AG04450 (cell line): ENCODE results near the gene KRTAP5-6. TPM values are rescaled to one million over a fixed set of nuclear protein-coding genes. Genes with fewer than 3 reads are reported as not detected.

Experiments
- CTCF ChIA-PET: fragments of 300-600, 350-600 bp; formaldehyde crosslinking; extraction: SDS; loops from one replicate; lab custom pipeline; 2022; ENCODE audit warnings: antibody characterized with exemption, inconsistent platforms; lab: Charles Lee
- POLR2A ChIA-PET: fragments of 350-600 bp; formaldehyde crosslinking; extraction: SDS; loops from one replicate; lab custom pipeline; 2021; ENCODE audit warnings: antibody characterized with exemption, inconsistent platforms; lab: Yijun Ruan, JAX
- DNase-seq: peaks from one replicate; pipeline ENCODE4 v3.0.0-alpha.2; 2011; ENCODE audit warnings: low read depth, low spot score
- H3K27ac ChIP-seq: one replicate; pipeline ENCODE4 v1.5.1; 2012; ENCODE audit warnings: low read depth, low read length, control low read depth
- H3K27me3 ChIP-seq: one replicate; pipeline ENCODE4 v1.6.0; 2012; ENCODE audit warnings: low read length; ENCODE audit not compliant: control insufficient read depth, insufficient read depth
- H3K4me3 ChIP-seq: 2 replicates; pipeline ENCODE4 v1.5.1; 2011; ENCODE audit warnings: mild to moderate bottlenecking, low read depth, low read length, control low read depth
- H3K9me3 ChIP-seq: 2 replicates; pipeline ENCODE4 v1.5.1; 2012; ENCODE audit warnings: low read length; ENCODE audit not compliant: control insufficient read depth, insufficient read depth
- CTCF ChIP-seq: IDR thresholded peaks from 2 replicates; pipeline ENCODE4 v1.5.1; 2011; ENCODE audit warnings: low read depth, low read length, control low read depth, inconsistent platforms
- polyA plus RNA-seq: library from polyadenylated mRNA; depleted of rRNA; stranded (reverse); fragments of >200 nt; gene quantifications from 2 replicates; pipeline ENCODE4 v1.2.3, GENCODE V29; 2011

The KRTAP5-6 gene
- polyA plus RNA-seq, 1 experiment: not detected

DNA sequence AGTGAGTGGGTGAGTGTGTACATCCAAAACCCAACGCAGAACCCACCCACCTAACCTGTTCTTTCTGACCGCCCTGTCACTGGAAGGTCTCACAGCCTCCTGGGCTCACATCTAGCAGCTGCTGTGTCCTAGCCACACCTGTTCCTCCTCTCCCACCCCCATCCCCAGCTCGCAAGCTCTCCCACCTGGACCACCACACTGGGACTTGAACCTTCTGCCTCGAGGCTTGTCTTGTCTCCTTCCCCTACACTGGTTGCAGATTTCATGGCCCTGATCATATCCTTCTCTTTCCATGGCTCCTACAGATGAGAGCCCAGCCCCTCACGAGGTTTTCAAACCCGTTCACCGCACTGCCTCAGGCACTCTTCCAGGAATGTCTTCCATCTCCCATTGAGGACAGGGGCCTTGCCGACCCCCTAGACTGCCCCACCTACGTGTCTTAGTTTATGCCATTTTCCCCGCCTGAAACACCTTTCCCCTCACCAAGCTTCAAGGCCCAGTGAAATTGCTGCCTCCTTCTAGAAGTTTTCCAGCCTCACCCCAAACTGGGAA is 46.7 kb downstream of the KRTAP5-6 start:
- CTCF ChIA-PET: no interaction called here
- TF ChIP-seq CTCF: no peak
- no peak for DNase-seq
- POLR2A ChIA-PET: no interaction called here
- H3K27me3 ChIP-seq: peaks cover 20% of the 10 kb centered on the region
- H3K4me3 ChIP-seq: no peak overlapping the region
- peaks cover 18% of the 10 kb centered on the region for H3K9me3 ChIP-seq
- no peak overlapping the region for H3K27ac ChIP-seq

GRCh38 chr11:1744137-1744886 is 47.3 kb downstream of the KRTAP5-6 start:
- H3K4me3 ChIP-seq: no peak overlapping the region
- POLR2A ChIA-PET: interaction anchor here (1.1 kb wide), 1 partner anchor 27 kb away, joined by 3 read pairs; no protein-coding TSS in a partner anchor
- CTCF ChIA-PET: no interaction called here
- H3K9me3 ChIP-seq: peaks cover 18% of the 10 kb centered on the region
- H3K27ac ChIP-seq: no peak overlapping the region
- no peak for TF ChIP-seq CTCF
- DNase-seq: no peak
- peaks cover 24% of the 10 kb centered on the region for H3K27me3 ChIP-seq

DNA sequence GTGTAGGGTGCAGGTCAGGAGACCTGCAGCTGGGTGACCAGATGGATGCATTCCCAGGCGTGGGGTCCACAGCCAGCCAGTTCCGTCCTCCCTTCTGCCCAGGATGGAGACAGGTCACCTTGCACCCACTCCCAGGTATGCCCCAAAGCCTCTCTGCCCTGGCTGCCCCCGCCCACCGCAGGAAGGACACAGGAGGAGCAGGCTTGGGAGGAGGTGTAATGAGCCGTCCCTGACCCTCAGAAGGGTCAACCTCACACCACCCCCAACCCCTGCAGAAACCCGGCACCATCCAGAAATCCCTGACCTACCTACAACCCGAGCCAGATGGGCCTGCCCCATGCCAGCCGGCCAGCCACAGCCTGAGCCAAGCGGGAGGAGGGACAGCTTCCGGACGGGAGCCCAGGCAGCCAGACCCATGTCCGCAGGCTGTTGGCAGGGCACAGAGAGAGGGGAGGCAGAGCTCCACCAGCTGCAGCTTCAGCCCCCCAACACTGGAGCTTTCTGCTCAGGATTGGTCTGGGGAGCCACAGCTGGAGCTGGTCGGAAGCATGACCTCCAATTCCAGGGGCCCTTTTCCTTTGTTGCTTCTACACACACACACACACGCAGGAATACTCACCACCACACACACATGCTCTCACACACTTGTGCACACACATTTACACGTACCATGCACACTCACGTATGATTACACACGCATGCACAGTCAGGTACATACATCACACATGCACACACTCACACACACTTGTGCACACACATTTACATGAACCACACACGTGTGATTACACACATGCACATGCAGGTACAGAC is 48.1 kb downstream of the KRTAP5-6 start:
- Histone ChIP-seq H3K9me3 (peaks cover 18% of the 10 kb centered on the region), H3K27ac (no peak overlapping the region), H3K4me3 (no peak overlapping the region), H3K27me3 (peaks cover 24% of the 10 kb centered on the region)
- CTCF ChIA-PET: no interaction called here
- no peak for DNase-seq
- no peak for TF ChIP-seq CTCF
- POLR2A ChIA-PET: interaction anchor here (1.1 kb wide), 1 partner anchor 27 kb away, joined by 3 read pairs; no protein-coding TSS in a partner anchor

- Histone ChIP-seq H3K9me3 (peaks cover 18% of the 10 kb centered on the region), H3K27me3 (peaks cover 21% of the 10 kb centered on the region), H3K27ac (no peak overlapping the region), H3K4me3 (no peak overlapping the region)
- ChIA-PET CTCF (no interaction called here), POLR2A (no interaction called here)
- no peak for DNase-seq
- TF ChIP-seq CTCF: no peak
These were observed 48.8 kb downstream of the KRTAP5-6 start for GRCh38 chr11:1745701-1746320.
